ENCODE results near the gene AP1G2. TPM values are rescaled to one million over a fixed set of nuclear protein-coding genes. Genes with fewer than 3 reads are reported as not detected.
A peak's percentile ranks its signal among the peaks of the same experiment; 100 is the strongest.
"Not testable (repeated sequence)": the region's sequence is repeated elsewhere in the genome, so short reads cannot be mapped to it uniquely, and the experiment has no call there.

AP1G2 gene, protein sequence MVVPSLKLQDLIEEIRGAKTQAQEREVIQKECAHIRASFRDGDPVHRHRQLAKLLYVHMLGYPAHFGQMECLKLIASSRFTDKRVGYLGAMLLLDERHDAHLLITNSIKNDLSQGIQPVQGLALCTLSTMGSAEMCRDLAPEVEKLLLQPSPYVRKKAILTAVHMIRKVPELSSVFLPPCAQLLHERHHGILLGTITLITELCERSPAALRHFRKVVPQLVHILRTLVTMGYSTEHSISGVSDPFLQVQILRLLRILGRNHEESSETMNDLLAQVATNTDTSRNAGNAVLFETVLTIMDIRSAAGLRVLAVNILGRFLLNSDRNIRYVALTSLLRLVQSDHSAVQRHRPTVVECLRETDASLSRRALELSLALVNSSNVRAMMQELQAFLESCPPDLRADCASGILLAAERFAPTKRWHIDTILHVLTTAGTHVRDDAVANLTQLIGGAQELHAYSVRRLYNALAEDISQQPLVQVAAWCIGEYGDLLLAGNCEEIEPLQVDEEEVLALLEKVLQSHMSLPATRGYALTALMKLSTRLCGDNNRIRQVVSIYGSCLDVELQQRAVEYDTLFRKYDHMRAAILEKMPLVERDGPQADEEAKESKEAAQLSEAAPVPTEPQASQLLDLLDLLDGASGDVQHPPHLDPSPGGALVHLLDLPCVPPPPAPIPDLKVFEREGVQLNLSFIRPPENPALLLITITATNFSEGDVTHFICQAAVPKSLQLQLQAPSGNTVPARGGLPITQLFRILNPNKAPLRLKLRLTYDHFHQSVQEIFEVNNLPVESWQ
- 13.0 and 14.9 TPM in 2 replicates for total RNA-seq (2014; rRNA removed; shearing (Covaris generic))
- polyA plus RNA-seq (2015; cell fraction: cytosol; rRNA removed) = 19.2 and 19.5 TPM in 2 replicates
- 243 and 252 TPM in 2 replicates for polyA plus RNA-seq (2015; cell fraction: nucleus; rRNA removed)

DNA sequence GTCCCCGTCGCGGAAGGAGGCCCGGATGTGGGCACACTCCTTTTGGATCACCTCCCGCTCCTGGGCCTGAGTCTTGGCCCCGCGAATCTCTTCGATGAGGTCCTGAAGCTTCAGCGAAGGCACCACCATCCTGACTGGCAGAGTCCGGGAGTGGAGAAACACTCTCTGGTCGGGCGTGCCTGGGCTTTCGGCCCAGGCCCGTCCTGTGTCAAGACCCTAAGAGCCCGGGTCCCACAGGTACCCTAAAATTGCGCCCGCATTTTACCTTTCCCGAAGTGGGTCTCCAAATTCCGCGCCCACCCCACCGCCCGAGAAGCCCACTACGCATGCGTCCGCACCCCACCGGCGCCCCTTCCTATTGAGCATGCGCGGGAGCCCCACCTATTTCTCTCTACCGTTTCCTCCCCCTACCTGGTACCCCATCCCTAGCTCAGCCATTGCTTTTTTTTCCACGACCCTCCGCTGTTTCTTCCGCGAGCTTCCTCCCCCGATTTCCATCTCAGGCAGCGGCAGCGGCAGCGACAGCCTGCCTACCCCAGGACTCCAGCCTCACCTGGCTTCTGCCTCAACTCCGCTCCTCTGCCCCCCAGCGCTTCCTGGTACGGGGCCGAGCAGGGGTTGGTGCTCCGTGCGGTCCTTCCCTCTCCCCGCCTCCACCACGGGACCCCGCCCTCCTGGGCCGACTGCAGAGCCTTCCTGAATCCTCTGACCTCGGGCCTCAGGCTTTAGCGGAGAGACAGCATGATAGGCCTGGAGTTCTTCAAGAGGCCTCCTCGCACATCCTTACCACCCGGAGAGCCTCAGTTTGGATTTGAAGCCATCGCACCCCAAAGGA is at the start of gene AP1G2:
Gene AP1G2 (minus strand): TSS at position 606 of the 835 bp plus-strand sequence. CDS start 477 bp downstream, at position 129.
- peak; percentile 81 for DNase-seq (ENCODE audit: low read depth, low spot score)
- in situ Hi-C loops (cut with HindIII; ENCODE audit: low pct_unique_long_range_greater_than_20kb, low sequenced_read_pairs) = no loop called here

GRCh38 chr14:23615856-23616255 is 48.3 kb upstream of the AP1G2 start:
- in situ Hi-C loops (cut with HindIII; ENCODE audit: low pct_unique_long_range_greater_than_20kb, low sequenced_read_pairs) = no loop called here
- DNase-seq (ENCODE audit: low read depth, low spot score) = no peak

DNA sequence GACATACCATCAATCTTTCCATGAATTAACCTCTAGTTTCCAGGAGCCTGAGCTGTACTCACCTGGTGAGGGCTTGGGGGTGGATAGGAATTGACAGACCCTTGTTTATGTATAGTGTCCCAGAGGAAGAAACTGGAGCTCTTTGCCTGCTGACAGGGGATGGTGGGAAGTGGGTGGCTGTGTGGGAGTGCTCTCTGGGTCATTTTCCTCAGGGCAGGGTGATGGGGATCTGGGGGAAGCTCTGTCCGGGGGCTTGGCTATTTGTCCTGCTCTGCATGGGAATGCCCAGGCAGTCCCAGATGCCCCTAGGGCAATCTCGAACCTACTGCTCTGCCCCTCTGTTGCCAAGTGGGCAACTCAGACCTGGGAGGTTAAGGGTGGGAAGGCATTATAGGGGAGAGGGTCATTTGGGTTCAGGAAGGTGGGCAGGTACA is 46.8 kb upstream of the AP1G2 start:
- no peak for DNase-seq (ENCODE audit: low read depth, low spot score)

DNA sequence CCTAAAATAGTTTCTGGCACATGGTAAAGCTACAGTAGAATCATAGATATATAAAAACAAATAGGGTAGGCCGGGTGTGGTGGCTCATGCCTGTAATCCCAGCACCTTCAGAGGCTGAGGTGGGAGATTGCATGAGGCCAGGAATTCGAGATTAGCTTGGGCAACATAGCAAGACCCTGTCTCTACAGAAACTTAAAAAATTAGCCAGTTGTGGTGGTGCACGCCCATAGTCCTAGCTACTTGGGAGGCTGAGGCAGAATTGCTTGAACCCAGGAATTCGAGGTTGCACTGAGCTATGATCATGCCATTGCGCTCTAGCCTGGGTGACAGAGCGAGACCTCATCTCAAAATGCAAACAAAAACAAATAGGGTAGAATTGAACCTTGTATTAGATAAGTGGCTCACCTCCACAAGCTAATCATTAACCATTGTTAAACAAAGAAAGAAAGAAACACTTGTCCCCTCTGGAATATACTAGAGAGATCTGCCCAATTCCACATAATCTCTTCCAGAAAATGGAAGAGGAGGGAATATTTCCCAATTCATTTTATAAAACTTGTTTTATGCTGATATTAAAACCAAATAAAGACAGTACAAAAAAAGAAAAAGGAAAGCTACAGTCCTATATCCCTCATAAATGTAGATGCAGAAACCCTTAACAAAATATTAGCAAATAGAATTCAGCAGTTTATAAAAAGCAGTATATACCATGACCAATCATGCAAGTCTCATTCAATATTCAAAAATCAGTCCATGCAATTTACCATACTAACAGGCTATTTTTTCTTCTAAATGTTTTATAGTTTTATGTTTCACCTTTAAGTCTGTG is 45.9 kb upstream of the AP1G2 start:
- DNase-seq (ENCODE audit: low read depth, low spot score) = no peak
- in situ Hi-C loops (cut with HindIII; ENCODE audit: low pct_unique_long_range_greater_than_20kb, low sequenced_read_pairs) = no loop called here

More for the DNA sequence above, 46.8 kb upstream of the AP1G2 start:
- in situ Hi-C loops (cut with HindIII; ENCODE audit: low pct_unique_long_range_greater_than_20kb, low sequenced_read_pairs) = no loop called here

DNA sequence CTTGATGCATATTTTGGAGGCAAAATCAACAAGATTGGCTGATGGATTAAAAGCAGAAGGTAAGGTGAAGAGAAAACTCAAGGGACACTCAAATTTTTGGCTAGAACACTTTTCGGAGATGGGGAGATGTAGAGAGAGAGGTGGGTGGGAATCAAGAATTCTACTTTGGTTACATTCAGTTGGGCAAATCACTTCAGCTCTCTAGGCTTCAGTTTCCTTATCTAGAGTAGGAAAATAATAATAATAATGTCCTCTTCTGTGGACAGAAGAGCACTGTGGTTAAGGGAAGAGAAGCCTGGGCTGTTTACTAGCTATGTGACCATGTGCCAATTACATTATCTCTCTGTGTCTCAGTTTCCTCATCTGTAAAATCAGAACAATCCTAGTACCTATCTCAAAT is 45.2 kb upstream of the AP1G2 start:
- in situ Hi-C loops (cut with HindIII; ENCODE audit: low pct_unique_long_range_greater_than_20kb, low sequenced_read_pairs) = no loop called here
- no peak for DNase-seq (ENCODE audit: low read depth, low spot score)

GRCh38 chr14:23612354-23612732 is 44.8 kb upstream of the AP1G2 start:
- no peak for DNase-seq (ENCODE audit: low read depth, low spot score)
- in situ Hi-C loops (cut with HindIII; ENCODE audit: low pct_unique_long_range_greater_than_20kb, low sequenced_read_pairs) = no loop called here

DNA sequence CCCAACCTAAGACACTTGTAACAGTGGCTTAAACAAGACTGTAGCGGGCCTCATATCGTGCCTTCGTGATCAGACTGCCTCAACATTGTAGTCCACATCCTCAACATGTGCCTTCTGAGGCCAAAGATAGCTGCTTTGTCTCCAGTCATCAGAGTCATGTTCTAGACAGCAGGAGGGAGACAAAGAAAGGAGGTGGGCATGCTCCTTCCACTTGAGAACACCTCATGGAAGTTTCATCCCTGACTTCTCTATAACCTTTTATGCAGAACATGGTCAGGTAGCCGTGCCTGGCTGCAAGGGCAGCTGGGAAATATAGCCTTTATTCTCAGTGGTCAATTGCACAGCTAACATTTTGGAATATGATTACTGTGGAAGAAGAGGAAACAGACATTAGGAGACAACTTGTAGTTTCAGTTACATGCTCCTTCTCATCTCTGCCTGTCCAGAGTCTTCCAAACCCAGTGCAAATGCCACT is 43.3 kb upstream of the AP1G2 start:
- no peak for DNase-seq (ENCODE audit: low read depth, low spot score)
- in situ Hi-C loops (cut with HindIII; ENCODE audit: low pct_unique_long_range_greater_than_20kb, low sequenced_read_pairs) = no loop called here

DNA sequence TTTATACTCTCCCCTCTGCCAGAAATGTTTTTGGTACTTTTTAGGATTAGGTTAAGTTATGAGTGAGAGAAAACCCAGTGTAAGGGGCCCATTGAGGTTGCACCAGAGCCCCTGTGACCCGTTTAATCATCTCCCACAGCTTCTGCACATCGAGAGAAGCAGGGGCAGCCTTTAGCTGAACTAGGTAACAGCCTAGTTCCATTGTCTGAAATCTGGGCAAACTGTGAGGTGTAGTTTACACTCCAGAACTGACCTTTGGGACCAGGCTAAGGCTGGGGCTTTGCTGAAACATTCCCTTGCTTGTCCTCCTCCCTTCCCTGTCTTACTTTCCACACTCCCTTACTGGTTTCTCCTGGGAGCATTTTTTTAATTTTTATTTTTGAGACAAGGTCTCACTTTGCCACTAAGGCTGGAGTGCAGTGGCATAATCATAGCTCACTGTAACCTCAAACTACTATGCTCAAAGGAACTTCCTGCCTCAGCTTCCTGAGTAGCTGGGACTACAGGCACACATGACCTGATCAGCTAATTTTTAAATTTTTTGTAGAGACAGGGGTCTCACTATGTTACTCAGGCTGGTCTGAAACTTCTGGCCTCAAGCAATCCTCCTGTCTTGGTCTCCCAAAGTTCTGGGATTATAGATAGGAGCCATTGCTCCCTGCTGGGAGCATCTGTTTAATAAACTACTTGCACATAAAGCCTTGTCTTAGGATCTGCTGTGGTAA is 42.7 kb upstream of the AP1G2 start:
- DNase-seq (ENCODE audit: low read depth, low spot score) = no peak
- in situ Hi-C loops (cut with HindIII; ENCODE audit: low pct_unique_long_range_greater_than_20kb, low sequenced_read_pairs) = no loop called here

- DNase-seq (ENCODE audit: low read depth, low spot score); in situ Hi-C loops (cut with HindIII; ENCODE audit: low pct_unique_long_range_greater_than_20kb, low sequenced_read_pairs): not testable (repeated sequence)
Observed at GRCh38 chr14:23609411-23610089, 42.0 kb upstream of the AP1G2 start.

GRCh38 chr14:23609001-23609400 is 41.4 kb upstream of the AP1G2 start:
- no peak for DNase-seq (ENCODE audit: low read depth, low spot score)
- in situ Hi-C loops (cut with HindIII; ENCODE audit: low pct_unique_long_range_greater_than_20kb, low sequenced_read_pairs) = no loop called here

DNA sequence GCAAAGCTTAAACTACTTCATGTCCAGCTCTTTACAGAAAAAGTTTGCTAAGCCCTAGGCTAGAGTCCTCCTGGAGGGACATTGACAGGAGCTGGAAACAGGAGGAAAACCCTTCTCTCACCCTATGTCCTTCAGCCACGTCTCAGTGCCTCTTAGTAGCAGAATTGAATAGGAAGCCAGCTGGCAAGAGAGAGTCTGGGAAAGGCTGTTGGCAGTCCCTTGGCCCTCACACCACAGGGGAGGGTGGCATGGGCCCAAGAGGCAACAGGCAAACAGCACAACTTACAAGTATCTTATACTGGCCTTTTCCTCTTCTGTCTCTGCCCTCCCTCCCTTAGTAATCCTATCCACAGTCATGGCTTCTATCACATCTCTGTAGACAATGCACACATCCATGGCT is 40.9 kb upstream of the AP1G2 start:
- in situ Hi-C loops (cut with HindIII; ENCODE audit: low pct_unique_long_range_greater_than_20kb, low sequenced_read_pairs) = no loop called here
- DNase-seq (ENCODE audit: low read depth, low spot score) = no peak

DNA sequence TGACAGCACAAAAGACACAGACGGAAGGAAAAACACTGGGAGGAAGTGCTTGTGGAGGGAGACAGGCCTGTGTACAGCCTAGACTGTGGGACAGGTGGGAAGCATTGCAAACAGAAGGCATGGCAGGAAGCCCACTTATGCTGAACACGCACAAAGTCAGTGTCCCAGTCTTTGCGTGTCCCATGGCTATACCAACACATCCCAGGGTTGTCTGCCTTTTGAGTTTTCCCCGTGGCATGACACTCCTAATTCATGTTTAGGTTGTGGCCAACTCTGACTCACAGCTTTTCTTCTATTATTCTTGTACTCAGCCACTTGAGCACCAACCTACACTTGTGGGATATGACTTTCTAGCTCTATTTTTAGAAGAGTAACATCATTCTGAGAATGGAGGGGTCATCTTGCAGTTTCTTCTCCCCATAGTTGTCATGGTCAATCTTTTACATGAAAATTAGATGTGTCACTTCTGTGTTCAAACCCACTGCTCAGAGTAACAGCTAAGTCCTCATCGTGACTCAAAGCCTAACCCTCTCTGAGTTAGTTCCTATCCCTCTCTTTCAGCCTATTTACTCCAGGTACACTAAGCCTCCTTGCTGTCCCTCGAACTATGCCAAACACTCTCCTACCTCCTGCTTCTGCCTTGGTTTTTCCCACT is 38.5 kb upstream of the AP1G2 start:
- no peak for DNase-seq (ENCODE audit: low read depth, low spot score)

GRCh38 chr14:23604675-23605170 is 37.1 kb upstream of the AP1G2 start:
- in situ Hi-C loops (cut with HindIII; ENCODE audit: low pct_unique_long_range_greater_than_20kb, low sequenced_read_pairs) = no loop called here
- no peak for DNase-seq (ENCODE audit: low read depth, low spot score)

More for the DNA sequence above, 38.5 kb upstream of the AP1G2 start:
- in situ Hi-C loops (cut with HindIII; ENCODE audit: low pct_unique_long_range_greater_than_20kb, low sequenced_read_pairs) = no loop called here

GRCh38 chr14:23604148-23604547 is 36.6 kb upstream of the AP1G2 start:
- no peak for DNase-seq (ENCODE audit: low read depth, low spot score)
- in situ Hi-C loops (cut with HindIII; ENCODE audit: low pct_unique_long_range_greater_than_20kb, low sequenced_read_pairs) = no loop called here

DNA sequence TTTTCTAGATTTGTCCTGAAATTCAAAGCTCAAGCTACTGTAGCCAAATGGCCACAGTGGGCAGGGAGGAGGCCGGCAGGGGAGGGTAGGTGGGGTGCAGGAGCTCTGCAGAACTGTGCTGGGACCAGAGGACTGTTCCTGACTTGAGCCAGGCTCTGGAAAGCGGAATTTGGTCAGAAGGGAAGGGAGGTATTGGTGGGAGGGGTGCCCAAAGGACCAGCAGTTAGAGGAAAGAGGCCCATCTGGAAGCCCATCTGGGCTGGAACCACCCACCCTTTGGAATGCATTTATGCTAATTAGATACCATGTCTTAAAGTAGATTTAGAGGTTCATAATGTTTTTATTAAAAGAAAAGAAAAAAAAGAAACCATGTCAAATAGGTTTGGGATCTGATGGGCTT is 35.5 kb upstream of the AP1G2 start:
- no peak for DNase-seq (ENCODE audit: low read depth, low spot score)
- in situ Hi-C loops (cut with HindIII; ENCODE audit: low pct_unique_long_range_greater_than_20kb, low sequenced_read_pairs) = no loop called here

Data from SK-MEL-5 (cell line).